H1 (cell line): ENCODE data around the gene AGRN. TPM values are rescaled to one million over a fixed set of nuclear protein-coding genes. Genes with fewer than 3 reads are reported as not detected.
"Not testable (repeated sequence)": the region's sequence is repeated elsewhere in the genome, so short reads cannot be mapped to it uniquely, and the experiment has no call there.

ENCODE experiments used
- CTCF ChIA-PET: fragments of 300-600 bp; sonication (Branson Sonifier 250); formaldehyde crosslinking; loops from one replicate; lab custom pipeline; 2021; ENCODE audit not compliant: partially characterized antibody; lab: Charles Lee
- POLR2A ChIA-PET: fragments of 300-600 bp; sonication (Branson Sonifier 250); formaldehyde crosslinking; loops from one replicate; lab custom pipeline; 2021; ENCODE audit warnings: inconsistent platforms; ENCODE audit not compliant: partially characterized antibody; lab: Charles Lee
- DNase-seq, 2 experiments: peaks; one replicate each; pipeline versions ENCODE4 v3.0.0 to v3.0.0-alpha.2; 2010 to 2022; ENCODE audit warnings: low spot score in 2 of 2, low read depth in 1 of 2, mixed read lengths in 1 of 2
- FAIRE-seq: peaks from 2 replicates; lab custom pipeline; 2011; peaks lifted over from hg19 to GRCh38; lab: Jason Lieb, UNC
- H2AFZ ChIP-seq: 2 replicates; pipeline ENCODE4 v1.8.1; 2012; ENCODE audit warnings: low read length, inconsistent platforms
- H2AK5ac ChIP-seq: 2 replicates; pipeline ENCODE4 v1.6.1; 2013; ENCODE audit warnings: low read depth, low read length
- H2BK120ac ChIP-seq: replicated peaks from 2 replicates; pipeline ENCODE3; 2013; ENCODE audit warnings: low read depth, low read length, inconsistent platforms
- H2BK12ac ChIP-seq: 2 replicates; pipeline ENCODE4 v1.6.1; 2013; ENCODE audit warnings: low read depth, low read length
- H2BK15ac ChIP-seq: 2 replicates; pipeline ENCODE4 v1.6.1; 2013; ENCODE audit warnings: low read length
- H2BK20ac ChIP-seq: 2 replicates; pipeline ENCODE4 v1.6.1; 2013; ENCODE audit warnings: low read length
- H2BK5ac ChIP-seq: 2 replicates; pipeline ENCODE4 v1.6.1; 2013; ENCODE audit warnings: low read depth, low read length
- H3K14ac ChIP-seq: 2 replicates; pipeline ENCODE4 v1.6.1; 2013; ENCODE audit warnings: inconsistent platforms; ENCODE audit not compliant: insufficient read length
- H3K18ac ChIP-seq: 2 replicates; pipeline ENCODE4 v1.6.1; 2013; ENCODE audit warnings: low read length; ENCODE audit errors: extremely low read depth
- H3K23ac ChIP-seq: 2 replicates; pipeline ENCODE4 v1.6.1; 2013; ENCODE audit warnings: inconsistent platforms; ENCODE audit not compliant: insufficient read length
- H3K23me2 ChIP-seq: 2 replicates; pipeline ENCODE4 v1.6.1; 2013; ENCODE audit warnings: low read depth, low read length
- H3K27ac ChIP-seq: 2 replicates; pipeline ENCODE4 v1.6.1; 2011; ENCODE audit warnings: low read depth, low read length, inconsistent platforms
- H3K27me3 ChIP-seq, 4 experiments: replicated peaks in 1 of 4; 1 replicate in 1 of 4; 2 replicates in 3 of 4; pipeline versions ENCODE4 v1.6.1 to v1.8.1; 2011 to 2013; ENCODE audit warnings: low read length in 3 of 4, mild to moderate bottlenecking in 3 of 4, inconsistent platforms in 2 of 4, mixed read lengths in 2 of 4, moderate library complexity in 1 of 4; ENCODE audit not compliant: control insufficient read depth in 3 of 4, insufficient read depth in 3 of 4; ENCODE audit errors: extremely low read depth in 1 of 4
- H3K36me3 ChIP-seq, 4 experiments: 2 replicates each; pipeline versions ENCODE4 v1.6.1 to v1.8.1; 2011 to 2013; ENCODE audit warnings: mild to moderate bottlenecking in 4 of 4, low read length in 3 of 4, moderate library complexity in 2 of 4, control low read depth in 1 of 4, inconsistent platforms in 1 of 4; ENCODE audit not compliant: insufficient read depth in 4 of 4, control insufficient read depth in 2 of 4
- H3K4ac ChIP-seq: replicated peaks from 2 replicates; pipeline ENCODE3; 2013; ENCODE audit warnings: low read length, low read depth, mixed read lengths, inconsistent platforms; ENCODE audit not compliant: insufficient read length
- H3K4me1 ChIP-seq, 4 experiments: replicated peaks in 1 of 4; 1 replicate in 1 of 4; 2 replicates in 3 of 4; pipeline versions ENCODE4 v1.6.1 to v1.8.1; 2011 to 2013; ENCODE audit warnings: low read length in 3 of 4, inconsistent platforms in 2 of 4, mixed read lengths in 1 of 4; ENCODE audit not compliant: insufficient read depth in 4 of 4, control insufficient read depth in 3 of 4
- H3K4me2 ChIP-seq, 2 experiments: 2 replicates each; pipeline versions ENCODE4 v1.6.1 to v1.8.1; 2011 to 2013; ENCODE audit warnings: low read depth in 2 of 2, low read length in 2 of 2, control low read depth in 1 of 2, inconsistent platforms in 1 of 2, mild to moderate bottlenecking in 1 of 2; ENCODE audit not compliant: insufficient read depth in 1 of 2
- H3K4me3 ChIP-seq, 4 experiments: fragments of 200-600, 300-600 bp in 1 of 4; sonication (generic), shearing (Covaris generic), sonication (Bioruptor Twin) in 1 of 4; 2 replicates each; pipeline versions ENCODE4 v1.5.1 to v1.8.1; 2011 to 2016; ENCODE audit warnings: low read length in 4 of 4, low read depth in 3 of 4, control low read depth in 2 of 4, inconsistent platforms in 2 of 4, mild to moderate bottlenecking in 2 of 4, mixed read lengths in 1 of 4, moderate library complexity in 1 of 4; ENCODE audit not compliant: insufficient read depth in 2 of 4; ENCODE audit errors: extremely low read depth in 1 of 4
- H3K56ac ChIP-seq: replicated peaks from 2 replicates; pipeline ENCODE3; 2013; ENCODE audit warnings: low read depth, mild to moderate bottlenecking, mixed read lengths, low read length, inconsistent platforms; ENCODE audit not compliant: insufficient read length
- H3K79me1 ChIP-seq: 2 replicates; pipeline ENCODE4 v1.6.1; 2013; ENCODE audit warnings: low read depth, low read length, control low read depth
- H3K79me2 ChIP-seq, 2 experiments: 2 replicates each; pipeline versions ENCODE4 v1.6.1 to v1.8.1; 2012 to 2013; ENCODE audit warnings: low read length in 2 of 2, mild to moderate bottlenecking in 2 of 2, inconsistent platforms in 1 of 2; ENCODE audit not compliant: insufficient read depth in 2 of 2, control insufficient read depth in 1 of 2
- H3K9ac ChIP-seq, 4 experiments: replicated peaks in 1 of 4; 1 replicate in 1 of 4; 2 replicates in 3 of 4; pipeline versions ENCODE4 v1.6.1 to v1.8.1; 2011 to 2013; ENCODE audit warnings: low read depth in 3 of 4, low read length in 3 of 4, control low read depth in 2 of 4, mild to moderate bottlenecking in 2 of 4, moderate library complexity in 2 of 4, inconsistent platforms in 1 of 4; ENCODE audit errors: extremely low read depth in 1 of 4
- H3K9me3 ChIP-seq, 2 experiments: 2 replicates each; pipeline versions ENCODE4 v1.6.1 to v1.8.1; 2012 to 2013; ENCODE audit warnings: mild to moderate bottlenecking in 2 of 2, moderate library complexity in 2 of 2, control low read depth in 1 of 2, inconsistent platforms in 1 of 2, low read depth in 1 of 2, low read length in 1 of 2, mixed read lengths in 1 of 2; ENCODE audit not compliant: insufficient read depth in 2 of 2
- H4K20me1 ChIP-seq, 2 experiments: replicated peaks in 1 of 2; 2 replicates each; pipeline versions ENCODE3 to v1.8.1; 2011 to 2013; ENCODE audit warnings: inconsistent platforms in 2 of 2, low read length in 2 of 2, mild to moderate bottlenecking in 1 of 2; ENCODE audit not compliant: insufficient read depth in 2 of 2, control insufficient read depth in 1 of 2
- H4K5ac ChIP-seq: 2 replicates; pipeline ENCODE4 v1.6.1; 2013; ENCODE audit warnings: low read length, low read depth, mixed read lengths, inconsistent platforms; ENCODE audit not compliant: insufficient read length
- H4K8ac ChIP-seq: 2 replicates; pipeline ENCODE4 v1.8.0; 2013; ENCODE audit warnings: mild to moderate bottlenecking, moderate library complexity, low read length, inconsistent platforms; ENCODE audit not compliant: insufficient read depth; ENCODE audit errors: extremely low read depth
- H4K91ac ChIP-seq: replicated peaks from 2 replicates; pipeline ENCODE3; 2013; ENCODE audit warnings: low read length, mixed read lengths, inconsistent platforms; ENCODE audit not compliant: insufficient read length
- CHD2 ChIP-seq: IDR thresholded peaks from 2 replicates; pipeline ENCODE4 v1.6.1; 2012; ENCODE audit warnings: low read length, improper control_type of control experiment
- NANOG ChIP-seq: IDR thresholded peaks from 2 replicates; pipeline ENCODE4 v1.6.1; 2011; ENCODE audit warnings: low read length, low read depth, mild to moderate bottlenecking, inconsistent platforms; ENCODE audit not compliant: insufficient read depth, poor library complexity, severe bottlenecking
- SP2 ChIP-seq: IDR thresholded peaks from 2 replicates; pipeline ENCODE4 v1.6.1; 2012; ENCODE audit warnings: mild to moderate bottlenecking, low read length, inconsistent platforms
- WGBS, 2 experiments: shearing (Covaris generic) in 1 of 2; methylation state at CpG; one replicate each; pipeline versions ENCODE4 v1.1.6 to v1.1.7; 2013 to 2015; ENCODE audit warnings: low lambda C conversion rate in 2 of 2, mixed read lengths in 2 of 2, inconsistent platforms in 1 of 2, low coverage in 1 of 2, missing lambda C conversion rate in 1 of 2; ENCODE audit not compliant: insufficient replicate concordance in 2 of 2, insufficient coverage in 1 of 2, insufficient read length in 1 of 2; ENCODE audit errors: extremely low coverage in 1 of 2, missing lambda C conversion rate in 1 of 2; 5-methylcytosine and 5-hydroxymethylcytosine counted together
- polyA plus RNA-seq, 7 experiments: library from polyadenylated mRNA; depleted of rRNA in 3 of 7; stranded (reverse) in 5 of 7; unstranded in 2 of 7; fragments of >200 nt in 5 of 7; fragments of 200-250 nt in 2 of 7; gene quantifications; 1 replicate in 5 of 7; 2 replicates in 1 of 7; 4 replicates in 1 of 7; pipeline versions ENCODE4 v1.2.1 to v1.2.3, GENCODE V29; 2011 to 2013; ENCODE audit warnings: missing spikeins in 2 of 7, mixed read lengths in 2 of 7
- total RNA-seq: library from RNA; stranded (reverse); fragmentation: NEBNext Ultra II Directional; extraction: Animal tissue kit (Norgen Biotek cat#: 25700); gene quantifications from 2 replicates; pipeline ENCODE4 v1.2.1, GENCODE V29; 2021

Gene AGRN
- total and polyA plus RNA-seq, 2 of the 8 experiments (the other 6 are each of a cell fraction or from before 2014, with no cell fraction given): 52.3 to 155 TPM

GRCh38 chr1:1094981-1095380 is 75.1 kb downstream of the AGRN start (continued):
- no peak for TF ChIP-seq NANOG
- no peak for TF ChIP-seq CHD2
- no peak for TF ChIP-seq SP2
- TF ChIP-seq, all 59 proteins: peak for 0

DNA sequence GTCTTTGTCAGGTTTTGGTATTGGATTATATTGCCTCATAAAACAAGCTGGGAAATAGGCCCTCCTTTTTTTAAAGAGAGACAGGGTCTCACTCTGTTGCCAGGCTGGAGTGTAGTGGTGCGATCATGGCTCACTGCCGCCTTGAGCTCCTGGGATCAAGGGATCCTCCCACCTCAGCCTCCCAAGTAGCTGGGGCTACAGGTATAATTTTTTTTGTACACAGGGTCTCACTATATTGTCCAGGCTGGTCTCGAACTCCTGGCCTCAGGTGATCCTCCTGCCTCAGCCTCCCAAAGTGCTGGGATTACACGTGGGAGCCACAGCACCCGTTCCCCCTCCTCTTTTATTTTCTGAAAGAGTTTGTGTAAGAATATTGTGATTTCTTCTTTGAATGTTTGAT is 76.2 kb downstream of the AGRN start:
- DNase-seq, H3K4ac ChIP-seq, H3K14ac ChIP-seq, H3K4me3 ChIP-seq, CTCF ChIA-PET, H3K23me2 ChIP-seq, H4K8ac ChIP-seq, H4K5ac ChIP-seq, H2BK12ac ChIP-seq, H2AK5ac ChIP-seq, H3K79me1 ChIP-seq, H4K20me1 ChIP-seq, H4K91ac ChIP-seq, H3K4me2 ChIP-seq, H2BK120ac ChIP-seq, H2AFZ ChIP-seq, H2BK20ac ChIP-seq, FAIRE-seq, H3K4me1 ChIP-seq, H3K23ac ChIP-seq, H2BK5ac ChIP-seq, H3K27ac ChIP-seq, H3K56ac ChIP-seq, H3K18ac ChIP-seq, H3K79me2 ChIP-seq, H3K9ac ChIP-seq, H3K36me3 ChIP-seq, H3K27me3 ChIP-seq, H2BK15ac ChIP-seq: not testable (repeated sequence)
- POLR2A ChIA-PET: interaction anchor here (1.6 kb wide), 1 partner anchor 11 kb away, joined by 6 read pairs; no protein-coding TSS in a partner anchor
- WGBS, 2 experiments: 92% methylated on average over 5 of the region's 5 CpGs; no CpG with 5 or more reads in 1 of the 2 experiments
- H3K9me3 ChIP-seq: peaks cover 17 to 27% of the 10 kb centered on the region in 2 experiments
